Stimulated activated CD8-positive, alpha-beta memory T cell treated with anti-CD3 and anti-CD28 coated beads, Interleukin-15, amount 100 ng/mL, for 48 hours (primary cell): ENCODE measurements around the gene NR0B2.
A peak's percentile ranks its signal among the peaks of the same experiment; 100 is the strongest.
"Not testable (repeated sequence)": the region's sequence is repeated elsewhere in the genome, so short reads cannot be mapped to it uniquely, and the experiment has no call there.

ENCODE experiments used
- DNase-seq, 2 donors: peaks; one replicate each; pipeline ENCODE4 v3.0.0-alpha.2; 2020; ENCODE audit warnings: low read depth in 2 of 2

Gene NR0B2

DNA sequence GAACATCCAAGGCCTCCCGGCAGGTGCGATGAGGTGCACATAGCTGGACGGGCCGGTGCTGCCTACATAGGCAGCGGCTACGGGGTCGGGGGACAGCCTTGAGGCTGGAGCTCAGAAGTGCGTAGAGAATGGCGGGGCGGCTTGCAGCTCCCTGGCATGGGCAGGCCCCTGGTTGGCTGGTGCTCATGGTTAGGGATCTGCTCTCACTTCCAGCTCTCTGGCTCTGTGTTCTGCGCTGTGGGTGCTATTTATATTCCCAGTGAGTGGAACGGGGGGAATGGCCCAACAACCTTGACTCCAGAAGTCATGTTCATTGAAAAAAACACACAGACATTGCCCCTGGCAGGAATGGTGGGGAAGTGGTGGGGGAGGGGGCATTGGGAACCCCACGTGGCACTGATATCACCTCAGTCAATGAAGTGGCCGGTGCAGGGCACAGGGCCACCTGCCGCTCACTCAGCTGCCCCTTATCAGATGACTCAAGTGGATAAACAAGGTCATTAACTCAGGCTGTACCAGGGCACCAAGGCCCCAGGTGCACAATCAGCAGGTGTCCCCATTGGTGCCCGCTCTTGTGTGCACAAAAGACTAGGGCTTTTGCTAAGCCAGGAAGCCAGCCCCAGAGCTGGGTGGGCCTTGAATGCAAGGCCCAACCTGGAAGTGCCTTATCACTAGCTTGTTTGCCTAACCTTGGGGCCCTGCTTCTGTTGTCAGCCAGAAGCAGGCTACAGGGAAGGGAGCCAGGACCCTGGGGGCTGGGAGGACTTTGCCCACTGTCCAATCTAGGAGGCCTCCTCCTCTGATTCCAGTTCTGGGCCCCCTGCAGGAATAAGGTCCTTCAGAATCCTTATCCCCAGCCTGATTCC lies at the start of gene NR0B2:
NR0B2 (minus strand) TSS at position 222 of the 866 bp plus-strand sequence; CDS start at position 187, 35 bp downstream.
- no peak for DNase-seq

GRCh38 chr1:26961826-26962225 lies 48.1 kb upstream of the NR0B2 start:
- no peak for DNase-seq

GRCh38 chr1:26960625-26960966 lies 46.8 kb upstream of the NR0B2 start:
- DNase-seq, result no peak

GRCh38 chr1:26959722-26960624 lies 46.2 kb upstream of the NR0B2 start, which contains the start of gene KDF1:
KDF1 (minus strand) TSS chr1:26960468; CDS start chr1:26952380, 8,088 bp downstream.
- peak in 1 of 2 donors; percentile 3 for DNase-seq

DNA sequence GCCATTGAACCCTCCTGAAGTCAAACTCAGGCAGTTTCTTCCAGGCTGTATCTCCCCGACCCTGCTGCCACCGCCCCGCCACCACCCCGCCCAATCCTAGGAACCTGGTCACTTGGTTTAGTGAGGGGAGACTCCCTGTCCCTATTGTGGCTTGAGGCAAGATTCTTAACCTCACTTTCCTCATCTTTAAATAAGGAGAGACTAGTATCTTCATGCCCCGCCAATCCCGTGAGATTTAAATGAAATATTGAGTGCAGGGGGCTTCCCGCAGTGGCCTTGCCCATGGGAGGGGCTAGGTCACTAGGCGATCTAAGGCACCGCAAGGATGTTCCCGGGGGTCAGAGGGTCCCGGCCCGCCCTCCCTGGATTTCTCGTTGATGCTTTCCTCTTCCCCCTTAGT lies 45.5 kb upstream of the NR0B2 start:
- DNase-seq, result no peak

DNA sequence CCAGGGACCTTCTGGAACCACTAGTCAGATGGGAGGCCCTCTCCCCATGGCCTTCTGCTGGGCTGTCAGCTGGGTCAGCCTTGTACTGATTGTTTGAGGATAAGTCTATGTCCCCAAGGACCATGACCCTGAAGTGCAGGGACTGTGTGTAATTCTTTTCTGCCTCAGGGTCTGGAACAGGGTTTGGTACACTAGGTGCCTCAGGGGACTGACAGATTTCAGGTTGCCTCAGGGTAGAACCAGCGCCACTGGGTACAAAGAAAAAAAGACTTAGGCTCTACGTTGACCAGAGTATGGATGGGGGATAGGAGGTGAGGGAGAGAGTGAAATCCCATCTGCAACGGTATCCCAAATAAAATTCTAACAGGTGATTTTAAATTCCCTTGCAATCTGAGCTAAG lies 43.5 kb upstream of the NR0B2 start:
- no peak for DNase-seq

GRCh38 chr1:26956321-26956720 lies 42.5 kb upstream of the NR0B2 start:
- DNase-seq, result no peak

DNA sequence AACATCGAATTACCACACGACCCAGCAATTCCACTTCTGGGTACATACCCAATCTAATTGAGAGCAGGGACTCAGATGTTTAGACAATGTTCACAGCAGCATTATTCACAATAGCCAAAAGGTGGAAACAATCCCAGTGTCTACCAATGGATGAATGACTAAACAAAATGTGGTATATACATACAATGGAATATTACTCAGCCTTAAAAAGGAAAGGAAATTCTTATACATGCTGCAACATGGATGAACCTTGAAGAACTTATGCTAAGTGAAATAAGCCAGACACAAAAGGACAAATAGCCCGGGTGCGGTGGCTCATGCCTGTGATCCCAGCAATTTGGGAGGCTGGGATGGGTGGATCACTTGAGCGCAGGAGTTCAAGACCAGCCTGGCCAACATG lies 39.6 kb upstream of the NR0B2 start:
- DNase-seq, result no peak

- DNase-seq, result no peak
Observed at GRCh38 chr1:26951821-26952497, 38.2 kb upstream of the NR0B2 start.

GRCh38 chr1:26951216-26951615 lies 37.4 kb upstream of the NR0B2 start:
- no peak for DNase-seq

GRCh38 chr1:26950602-26951001 lies 36.8 kb upstream of the NR0B2 start:
- no peak for DNase-seq

DNA sequence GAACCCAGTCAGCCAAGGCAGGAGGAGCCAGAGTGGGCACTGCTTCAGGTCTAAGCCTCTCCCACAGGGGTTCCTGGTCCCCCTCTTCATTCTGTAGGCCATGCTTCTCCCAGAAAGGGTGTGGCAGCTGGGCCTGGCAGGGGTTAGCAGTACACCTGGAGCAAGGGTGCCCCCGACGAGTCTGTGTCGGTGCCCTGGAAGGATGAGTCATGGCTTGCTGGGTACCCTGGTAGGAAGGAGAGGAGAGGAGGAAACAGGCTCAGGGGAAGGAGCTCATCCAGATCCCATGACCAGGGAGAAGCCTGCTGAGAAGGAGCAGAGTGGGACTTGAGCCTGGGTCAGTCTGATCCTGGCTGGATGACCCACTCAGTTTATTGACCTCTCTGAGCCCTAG lies 36.1 kb upstream of the NR0B2 start:
- no peak for DNase-seq

DNA sequence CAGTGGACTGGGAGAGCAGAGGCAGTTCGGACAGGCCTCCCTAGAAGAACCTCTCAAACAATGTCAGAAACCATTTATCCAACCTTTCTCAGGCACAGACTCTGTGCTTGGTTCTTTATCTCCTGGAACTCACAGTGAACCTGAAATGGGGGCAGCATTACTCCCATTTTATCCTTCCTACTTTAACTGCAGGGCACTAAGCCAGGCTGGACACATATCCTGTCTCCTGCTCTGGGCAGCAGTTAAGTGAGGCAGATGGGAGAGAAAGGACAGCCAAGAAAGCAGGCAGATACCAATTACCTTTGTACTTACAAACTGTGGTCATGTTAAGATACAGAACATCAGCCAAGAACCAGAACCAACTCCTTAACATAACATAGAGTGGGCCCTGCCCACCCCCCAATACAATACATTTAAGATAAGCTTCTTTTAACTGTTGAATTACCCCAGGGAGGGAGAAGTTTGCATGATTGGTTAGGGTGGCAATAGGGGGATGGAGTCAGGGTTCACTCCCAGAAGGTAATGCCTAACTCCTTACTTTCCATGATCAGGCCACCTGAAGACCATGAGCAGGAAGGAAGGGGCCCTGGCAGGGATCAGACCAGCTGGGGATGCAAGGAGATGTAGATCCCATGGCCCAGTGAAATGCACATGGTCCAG lies 35.6 kb upstream of the NR0B2 start:
- DNase-seq, result no peak

DNA sequence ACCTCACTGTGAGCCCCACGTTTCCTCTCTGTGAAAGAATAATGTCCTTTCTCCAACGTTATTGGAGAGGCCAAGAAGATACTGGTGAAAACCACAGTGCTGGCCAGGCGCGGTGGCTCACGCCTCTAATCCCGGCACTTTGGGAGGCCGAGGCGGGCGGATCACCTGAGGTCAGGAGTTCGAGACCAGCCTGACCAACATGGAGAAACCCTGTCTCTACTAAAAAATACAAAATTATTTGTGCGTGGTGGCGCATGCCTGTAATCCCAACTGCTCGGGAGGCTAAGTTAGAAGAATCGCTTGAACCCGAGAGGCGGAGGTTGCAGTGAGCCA lies 34.9 kb upstream of the NR0B2 start:
- DNase-seq, result not testable (repeated sequence)

DNA sequence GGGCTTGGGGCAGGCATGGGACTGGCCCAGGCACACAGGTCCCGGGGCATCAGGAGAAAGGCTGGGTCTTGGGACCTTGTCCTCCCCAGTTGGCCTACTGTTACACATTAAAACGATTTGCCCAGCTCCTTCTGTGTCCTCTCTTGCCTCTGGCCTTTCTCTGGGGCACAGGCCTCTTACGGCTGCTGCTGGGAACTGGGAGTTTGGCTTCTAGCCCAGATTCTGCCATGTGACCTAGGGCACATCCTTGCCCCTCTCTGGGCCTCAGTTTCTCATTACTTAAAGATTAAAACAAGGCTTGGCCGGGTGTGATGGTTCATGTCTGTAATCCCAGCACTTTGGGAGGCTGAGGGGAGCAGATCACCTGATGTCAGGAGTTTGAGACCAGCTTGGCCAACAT lies 32.5 kb upstream of the NR0B2 start:
- no peak for DNase-seq

- DNase-seq, result no peak
Observed at GRCh38 chr1:26945728-26946127, 32.0 kb upstream of the NR0B2 start.

- DNase-seq, result no peak
Observed at GRCh38 chr1:26945138-26945537, 31.4 kb upstream of the NR0B2 start.

GRCh38 chr1:26942656-26943055 lies 28.9 kb upstream of the NR0B2 start:
- DNase-seq, result no peak

DNA sequence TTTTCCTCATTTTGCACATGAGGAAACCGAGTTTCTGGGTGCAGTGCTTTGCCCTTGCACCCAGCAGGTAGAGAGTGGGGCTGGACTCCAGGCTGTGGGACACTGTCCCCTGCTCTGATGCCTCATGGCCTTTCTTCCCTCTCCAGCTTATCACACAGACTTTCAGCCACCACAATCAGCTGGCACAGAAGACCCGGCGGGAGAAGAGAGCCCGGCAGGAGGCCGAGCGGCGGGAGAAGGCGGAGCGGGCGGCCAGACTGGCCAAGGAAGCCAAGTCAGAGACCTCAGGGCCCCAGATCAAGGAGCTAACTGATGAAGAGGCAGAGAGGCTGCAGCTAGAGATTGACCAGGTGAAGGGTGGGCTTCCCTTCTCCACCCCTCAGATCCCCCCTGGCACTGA lies 27.5 kb upstream of the NR0B2 start:
- no peak for DNase-seq

GRCh38 chr1:26938659-26939025 lies 24.9 kb upstream of the NR0B2 start:
- DNase-seq, result no peak

GRCh38 chr1:26938004-26938658 lies 24.4 kb upstream of the NR0B2 start:
- no peak for DNase-seq
